ENCODE data around the gene COPZ2. TPM values are rescaled to one million over a fixed set of nuclear protein-coding genes. Genes with fewer than 3 reads are reported as not detected.
"Not testable (repeated sequence)": the region's sequence is repeated elsewhere in the genome, so short reads cannot be mapped to it uniquely, and the experiment has no call there.

Gene COPZ2
- total RNA-seq, 1 donor from 2014 or later: 39.7 TPM

- peak overlapping the region in 2 of 3 donors; percentile 85 to 94 for H3K4me3 ChIP-seq (ENCODE audit: low read length in 3 of 3)
- peaks cover 0 to 3% (median 0%) of the 10 kb centered on the region in 3 donors for H3K27me3 ChIP-seq (ENCODE audit: control insufficient read depth in 3 of 3, insufficient read depth in 3 of 3, low read length in 3 of 3)
- peak overlapping the region; percentile 73 for H3K27ac ChIP-seq (ENCODE audit: low read depth, low read length)
- peaks cover 36 to 45% (median 44%) of the 10 kb centered on the region in 3 donors for H3K4me1 ChIP-seq (ENCODE audit: control insufficient read depth in 3 of 3, insufficient read depth in 3 of 3, low read length in 3 of 3)
- H3K36me3 ChIP-seq (ENCODE audit: control insufficient read depth in 3 of 3, insufficient read depth in 3 of 3, low read length in 3 of 3): peaks cover 0 to 2% (median 1%) of the 10 kb centered on the region in 3 donors
- peak overlapping the region; percentile 65 to 93 (median 72) for H3K9ac ChIP-seq (ENCODE audit: low read depth in 1 of 3, low read length in 3 of 3)
- no peaks in the 10 kb centered on the region for H3K9me3 ChIP-seq (ENCODE audit: control insufficient read depth in 3 of 3, low read length in 3 of 3)
These were observed 10.9 kb downstream of the COPZ2 start for GRCh38 chr17:48026502-48027321.

- Histone ChIP-seq H3K9ac (ENCODE audit: low read depth in 1 of 3, low read length in 3 of 3) (peak overlapping the region; percentile 30 to 93 (median 72)), H3K4me1 (ENCODE audit: control insufficient read depth in 3 of 3, insufficient read depth in 3 of 3, low read length in 3 of 3) (peaks cover 36 to 45% (median 44%) of the 10 kb centered on the region in 3 donors), H3K9me3 (ENCODE audit: control insufficient read depth in 3 of 3, low read length in 3 of 3) (no peaks in the 10 kb centered on the region), H3K4me3 (ENCODE audit: low read length in 3 of 3) (peak overlapping the region; percentile 85 to 94 (median 86)), H3K27me3 (ENCODE audit: control insufficient read depth in 3 of 3, insufficient read depth in 3 of 3, low read length in 3 of 3) (peaks cover 0 to 3% (median 0%) of the 10 kb centered on the region in 3 donors), H3K36me3 (ENCODE audit: control insufficient read depth in 3 of 3, insufficient read depth in 3 of 3, low read length in 3 of 3) (peaks cover 0 to 2% (median 0%) of the 10 kb centered on the region in 3 donors), H3K27ac (ENCODE audit: low read depth, low read length) (peak overlapping the region; percentile 73)
These were observed 11.6 kb downstream of the COPZ2 start for GRCh38 chr17:48025904-48026501.

- peak overlapping the region; percentile 69 to 93 (median 72) for H3K9ac ChIP-seq (ENCODE audit: low read depth in 1 of 3, low read length in 3 of 3)
- H3K27me3 ChIP-seq (ENCODE audit: control insufficient read depth in 3 of 3, insufficient read depth in 3 of 3, low read length in 3 of 3): peaks cover 0 to 3% (median 0%) of the 10 kb centered on the region in 3 donors
- no peaks in the 10 kb centered on the region for H3K36me3 ChIP-seq (ENCODE audit: control insufficient read depth in 3 of 3, insufficient read depth in 3 of 3, low read length in 3 of 3)
- H3K9me3 ChIP-seq (ENCODE audit: control insufficient read depth in 3 of 3, low read length in 3 of 3): no peaks in the 10 kb centered on the region
- H3K4me1 ChIP-seq (ENCODE audit: control insufficient read depth in 3 of 3, insufficient read depth in 3 of 3, low read length in 3 of 3): peaks cover 36 to 41% (median 41%) of the 10 kb centered on the region in 3 donors
- H3K27ac ChIP-seq (ENCODE audit: low read depth, low read length): peak overlapping the region; percentile 73
- H3K4me3 ChIP-seq (ENCODE audit: low read length in 3 of 3): peak overlapping the region; percentile 85 to 94 (median 86)
These were observed 12.3 kb downstream of the COPZ2 start for GRCh38 chr17:48025040-48025903.

GRCh38 chr17:48024149-48025039 lies 13.2 kb downstream of the COPZ2 start:
- H3K9ac ChIP-seq (ENCODE audit: low read depth in 1 of 3, low read length in 3 of 3): peak overlapping the region; percentile 36 to 76 (median 64)
- peaks cover 0 to 3% (median 0%) of the 10 kb centered on the region in 3 donors for H3K27me3 ChIP-seq (ENCODE audit: control insufficient read depth in 3 of 3, insufficient read depth in 3 of 3, low read length in 3 of 3)
- H3K4me3 ChIP-seq (ENCODE audit: low read length in 3 of 3): peak overlapping the region; percentile 51 to 74 (median 63)
- H3K4me1 ChIP-seq (ENCODE audit: control insufficient read depth in 3 of 3, insufficient read depth in 3 of 3, low read length in 3 of 3): peaks cover 36 to 41% (median 41%) of the 10 kb centered on the region in 3 donors
- peak overlapping the region; percentile 34 for H3K27ac ChIP-seq (ENCODE audit: low read depth, low read length)
- H3K36me3 ChIP-seq (ENCODE audit: control insufficient read depth in 3 of 3, insufficient read depth in 3 of 3, low read length in 3 of 3): no peaks in the 10 kb centered on the region
- H3K9me3 ChIP-seq (ENCODE audit: control insufficient read depth in 3 of 3, low read length in 3 of 3): no peaks in the 10 kb centered on the region

GRCh38 chr17:48023400-48024148 lies 14.0 kb downstream of the COPZ2 start:
- Histone ChIP-seq H3K9ac (ENCODE audit: low read depth in 1 of 3, low read length in 3 of 3) (peak overlapping the region; percentile 36 to 76 (median 64)), H3K4me1 (ENCODE audit: control insufficient read depth in 3 of 3, insufficient read depth in 3 of 3, low read length in 3 of 3) (peaks cover 36 to 41% (median 41%) of the 10 kb centered on the region in 3 donors), H3K9me3 (ENCODE audit: control insufficient read depth in 3 of 3, low read length in 3 of 3) (no peaks in the 10 kb centered on the region), H3K36me3 (ENCODE audit: control insufficient read depth in 3 of 3, insufficient read depth in 3 of 3, low read length in 3 of 3) (no peaks in the 10 kb centered on the region), H3K27me3 (ENCODE audit: control insufficient read depth in 3 of 3, insufficient read depth in 3 of 3, low read length in 3 of 3) (peaks cover 0 to 7% (median 0%) of the 10 kb centered on the region in 3 donors), H3K4me3 (ENCODE audit: low read length in 3 of 3) (peak overlapping the region; percentile 51 to 74 (median 63)), H3K27ac (ENCODE audit: low read depth, low read length) (peak overlapping the region; percentile 34)

GRCh38 chr17:48022901-48023300 lies 14.7 kb downstream of the COPZ2 start:
- peaks cover 0 to 7% (median 0%) of the 10 kb centered on the region in 3 donors for H3K27me3 ChIP-seq (ENCODE audit: control insufficient read depth in 3 of 3, insufficient read depth in 3 of 3, low read length in 3 of 3)
- no peak overlapping the region for H3K27ac ChIP-seq (ENCODE audit: low read depth, low read length)
- no peak overlapping the region for H3K9ac ChIP-seq (ENCODE audit: low read depth in 1 of 3, low read length in 3 of 3)
- H3K4me3 ChIP-seq (ENCODE audit: low read length in 3 of 3): no peak overlapping the region
- no peaks in the 10 kb centered on the region for H3K36me3 ChIP-seq (ENCODE audit: control insufficient read depth in 3 of 3, insufficient read depth in 3 of 3, low read length in 3 of 3)
- peaks cover 36 to 41% (median 41%) of the 10 kb centered on the region in 3 donors for H3K4me1 ChIP-seq (ENCODE audit: control insufficient read depth in 3 of 3, insufficient read depth in 3 of 3, low read length in 3 of 3)
- no peaks in the 10 kb centered on the region for H3K9me3 ChIP-seq (ENCODE audit: control insufficient read depth in 3 of 3, low read length in 3 of 3)

GRCh38 chr17:48021934-48022333 lies 15.7 kb downstream of the COPZ2 start:
- no peaks in the 10 kb centered on the region for H3K36me3 ChIP-seq (ENCODE audit: control insufficient read depth in 3 of 3, insufficient read depth in 3 of 3, low read length in 3 of 3)
- peaks cover 0 to 7% (median 0%) of the 10 kb centered on the region in 3 donors for H3K27me3 ChIP-seq (ENCODE audit: control insufficient read depth in 3 of 3, insufficient read depth in 3 of 3, low read length in 3 of 3)
- H3K27ac ChIP-seq (ENCODE audit: low read depth, low read length): no peak overlapping the region
- peaks cover 33% of the 10 kb centered on the region in 3 donors for H3K4me1 ChIP-seq (ENCODE audit: control insufficient read depth in 3 of 3, insufficient read depth in 3 of 3, low read length in 3 of 3)
- H3K9me3 ChIP-seq (ENCODE audit: control insufficient read depth in 3 of 3, low read length in 3 of 3): no peaks in the 10 kb centered on the region
- H3K9ac ChIP-seq (ENCODE audit: low read depth in 1 of 3, low read length in 3 of 3): no peak overlapping the region
- no peak overlapping the region for H3K4me3 ChIP-seq (ENCODE audit: low read length in 3 of 3)

- not testable (repeated sequence) for H3K4me1 ChIP-seq (ENCODE audit: control insufficient read depth in 3 of 3, insufficient read depth in 3 of 3, low read length in 3 of 3); H3K4me3 ChIP-seq (ENCODE audit: low read length in 3 of 3); H3K27ac ChIP-seq (ENCODE audit: low read depth, low read length); H3K36me3 ChIP-seq (ENCODE audit: control insufficient read depth in 3 of 3, insufficient read depth in 3 of 3, low read length in 3 of 3); H3K9me3 ChIP-seq (ENCODE audit: control insufficient read depth in 3 of 3, low read length in 3 of 3); H3K9ac ChIP-seq (ENCODE audit: low read depth in 1 of 3, low read length in 3 of 3)
- H3K27me3 ChIP-seq (ENCODE audit: control insufficient read depth in 3 of 3, insufficient read depth in 3 of 3, low read length in 3 of 3): peaks cover 10 to 27% (median 13%) of the 10 kb centered on the region in 3 donors
These were observed 19.8 kb downstream of the COPZ2 start for GRCh38 chr17:48017817-48018158.
